ENCODE data around the gene ADPRH.

ADPRH gene

DNA sequence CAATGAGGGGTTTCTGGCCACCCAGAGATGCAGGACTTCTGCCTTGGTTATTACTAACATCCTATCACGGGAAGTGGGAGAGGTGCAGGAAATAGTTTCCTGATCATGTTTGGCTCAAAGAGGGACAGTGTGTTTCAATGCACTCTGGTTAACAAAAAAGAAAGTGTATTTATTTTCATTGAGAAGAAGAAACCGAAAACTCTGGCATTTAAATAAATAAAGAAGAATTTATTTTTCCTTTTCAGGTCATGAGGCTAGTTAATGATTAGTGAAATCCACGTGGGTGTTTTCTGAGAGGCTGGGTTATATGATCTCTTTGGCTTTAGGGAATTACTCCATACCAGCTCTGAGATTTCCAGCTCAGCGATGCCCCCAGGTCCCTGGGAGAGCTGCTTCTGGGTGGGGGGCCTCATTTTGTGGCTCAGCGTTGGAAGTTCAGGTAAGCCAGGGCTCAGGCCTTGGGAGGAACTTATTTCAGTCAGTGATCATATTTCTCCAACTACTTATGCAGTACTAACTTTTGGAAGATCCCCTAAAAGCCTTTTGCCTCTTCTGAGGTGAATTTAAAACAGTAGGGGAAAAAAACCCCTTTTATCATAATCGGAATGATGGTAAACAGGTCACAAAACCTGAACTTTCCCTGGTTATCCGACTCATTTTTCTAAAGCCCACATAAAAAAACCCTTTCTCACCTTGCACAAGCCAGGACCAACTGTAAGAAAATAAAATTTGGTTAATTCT is 18.4 kb downstream of the ADPRH start, which contains the start of gene PLA1A:
PLA1A (plus strand) TSS at position 338 of the 741 bp plus-strand sequence; CDS start at position 367, 29 bp downstream.
- FAIRE-seq, result no peak
- TF ChIP-seq POLR2A (IDR thresholded peaks at IDR 0.05; ENCODE audit: low read depth, low read length), result no peak
- no peak for DNase-seq (ENCODE audit: insufficient read length, low spot score)

DNA sequence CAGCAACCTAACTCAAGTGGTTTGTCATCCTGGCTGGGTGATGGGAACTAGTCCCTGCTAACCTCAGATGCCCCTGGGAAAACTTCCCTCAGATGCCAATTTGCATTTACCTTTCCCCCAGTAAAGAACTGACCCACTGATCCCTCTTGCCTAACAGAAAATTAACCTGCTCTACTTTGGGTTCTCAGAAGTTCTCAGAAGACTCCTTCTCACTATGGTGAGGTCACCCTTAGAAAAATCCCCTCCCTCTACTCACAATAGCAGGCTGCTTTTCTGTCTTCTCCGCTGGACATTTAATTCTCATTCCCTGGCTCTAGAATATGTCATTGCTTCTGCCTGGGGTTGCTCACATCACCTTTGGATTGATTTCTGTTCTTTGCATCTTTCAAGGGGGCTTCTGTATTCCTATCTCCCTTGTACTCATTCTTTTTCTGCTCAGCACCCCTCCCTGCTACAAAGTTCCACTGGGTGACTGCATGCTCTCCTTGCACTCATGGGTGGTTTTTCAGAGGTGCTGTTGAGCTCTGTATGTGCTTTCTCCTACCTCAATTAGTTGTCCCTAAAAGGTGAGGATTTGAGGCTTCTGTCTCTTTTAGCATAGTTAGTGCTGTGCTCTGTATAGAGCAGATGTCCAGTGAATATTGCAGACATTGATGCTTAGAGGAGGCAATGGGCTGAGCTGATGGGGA is 19.3 kb downstream of the ADPRH start:
- no peak for TF ChIP-seq POLR2A (IDR thresholded peaks at IDR 0.05; ENCODE audit: low read depth, low read length)
- no peak for DNase-seq (ENCODE audit: insufficient read length, low spot score)
- FAIRE-seq, result no peak

DNA sequence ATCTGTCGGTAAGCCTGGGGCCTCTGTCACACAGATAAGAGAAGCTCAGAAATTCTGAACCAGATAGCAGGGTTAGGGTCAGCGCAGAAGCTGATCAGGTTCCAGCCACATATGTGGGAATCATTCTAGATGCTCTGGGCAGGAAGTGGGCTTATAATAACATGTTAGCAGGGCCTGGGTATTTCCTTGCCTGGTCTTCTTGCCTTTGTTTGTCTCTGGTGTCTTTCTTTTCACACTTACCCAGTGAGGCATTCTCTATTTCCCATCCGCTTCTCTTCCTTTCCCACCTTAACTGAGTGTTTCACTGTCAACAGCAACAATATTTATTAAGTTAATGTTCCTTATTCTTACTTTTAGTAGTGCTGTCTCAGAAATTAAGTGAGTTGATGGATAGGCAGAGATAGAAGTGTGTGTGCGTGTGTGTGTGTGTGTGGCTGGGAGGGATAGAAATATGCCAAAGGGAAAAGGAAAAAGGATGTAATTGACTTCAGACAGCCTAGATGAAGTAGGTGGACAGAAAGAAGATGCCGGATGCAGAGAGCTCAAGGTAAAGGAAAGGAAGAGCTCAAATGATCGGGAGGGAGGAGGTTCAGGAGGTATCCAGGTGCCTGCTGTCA is 20.4 kb downstream of the ADPRH start:
- no peak for FAIRE-seq
- no peak for DNase-seq (ENCODE audit: insufficient read length, low spot score)
- no peak for TF ChIP-seq POLR2A (IDR thresholded peaks at IDR 0.05; ENCODE audit: low read depth, low read length)

DNA sequence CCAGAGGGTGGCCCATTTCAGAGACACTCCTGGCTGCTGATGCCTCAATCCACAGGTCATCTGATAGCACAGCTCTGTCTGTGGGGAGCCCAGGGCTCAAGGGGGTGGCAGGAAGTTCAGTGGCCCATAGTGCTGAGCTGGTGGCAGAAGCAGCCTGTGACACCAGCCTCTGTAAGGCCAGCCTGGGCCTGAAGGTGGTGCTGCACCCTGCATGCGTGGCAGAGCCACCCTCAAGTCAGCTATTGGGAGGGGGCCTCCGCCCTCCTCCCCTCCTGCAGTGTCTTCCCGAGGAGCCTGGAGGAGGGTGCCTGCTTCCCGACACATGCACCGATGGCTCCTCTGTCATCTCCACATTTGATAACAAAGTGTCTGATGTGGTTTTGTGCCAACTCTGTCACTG is 21.4 kb downstream of the ADPRH start:
- TF ChIP-seq POLR2A (IDR thresholded peaks at IDR 0.05; ENCODE audit: low read depth, low read length), result no peak
- no peak for FAIRE-seq
- DNase-seq (ENCODE audit: insufficient read length, low spot score), result no peak

DNA sequence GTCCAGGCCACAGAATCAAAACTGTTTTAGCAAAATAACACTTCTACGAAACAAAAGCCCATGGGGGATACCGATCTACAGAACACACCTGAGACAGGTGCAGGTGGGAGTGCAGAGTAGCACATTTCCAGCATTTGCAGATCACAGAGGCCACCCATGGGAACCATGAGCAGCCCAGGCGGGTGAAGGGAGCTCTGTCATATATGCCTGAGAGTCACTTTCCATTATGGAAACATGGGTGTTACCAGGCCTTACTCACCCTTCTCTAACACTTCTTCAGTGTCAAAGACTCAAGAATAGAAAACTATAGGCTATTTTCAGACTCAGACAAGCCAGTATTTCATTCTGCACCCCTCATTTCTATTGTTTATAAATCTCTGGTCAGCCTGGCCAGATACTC is 21.9 kb downstream of the ADPRH start:
- DNase-seq (ENCODE audit: insufficient read length, low spot score) (no peak), FAIRE-seq (no peak)
- no peak for TF ChIP-seq POLR2A (IDR thresholded peaks at IDR 0.05; ENCODE audit: low read depth, low read length)

DNA sequence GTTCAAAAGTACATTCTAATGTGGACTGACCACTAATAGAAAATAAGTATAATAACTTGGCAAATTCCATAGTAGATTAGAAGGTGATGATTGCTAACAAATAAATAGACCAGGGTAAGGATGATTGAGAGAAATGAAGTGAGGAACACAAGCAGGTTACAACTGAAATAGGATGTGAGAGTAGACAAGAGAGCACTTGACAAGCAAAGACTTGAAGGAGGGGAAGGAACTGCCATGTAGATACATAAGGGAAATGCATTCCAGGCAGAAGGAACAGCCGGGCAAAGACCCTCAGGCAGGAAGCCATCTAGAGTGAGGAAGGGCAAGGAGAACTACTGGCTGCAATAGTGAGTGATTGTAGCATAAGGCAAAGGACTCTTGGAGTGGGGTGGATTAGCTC is 23.4 kb downstream of the ADPRH start:
- FAIRE-seq (no peak), DNase-seq (ENCODE audit: insufficient read length, low spot score) (no peak)
- TF ChIP-seq POLR2A (IDR thresholded peaks at IDR 0.05; ENCODE audit: low read depth, low read length), result no peak

DNA sequence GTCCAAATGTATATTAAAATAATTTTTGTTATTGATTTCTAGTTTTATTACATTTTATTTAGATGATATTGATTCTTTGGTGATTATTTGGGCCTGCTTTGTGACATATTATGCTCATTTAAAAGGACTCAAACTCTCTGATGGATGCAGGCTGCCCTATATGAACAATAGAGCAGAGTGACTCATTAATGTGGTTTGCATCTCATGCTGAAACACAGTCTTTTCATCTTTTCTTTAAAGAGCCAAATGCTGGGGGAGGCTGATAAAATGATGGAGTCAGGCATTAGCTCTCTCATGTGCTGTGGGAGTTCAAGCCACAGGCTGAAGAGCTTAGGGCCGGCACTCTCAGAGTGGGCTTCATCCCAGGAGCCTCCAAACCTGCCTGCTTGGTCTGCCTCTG is 25.6 kb downstream of the ADPRH start:
- FAIRE-seq (no peak), DNase-seq (ENCODE audit: insufficient read length, low spot score) (peak; percentile 49)
- no peak for TF ChIP-seq POLR2A (IDR thresholded peaks at IDR 0.05; ENCODE audit: low read depth, low read length)

DNA sequence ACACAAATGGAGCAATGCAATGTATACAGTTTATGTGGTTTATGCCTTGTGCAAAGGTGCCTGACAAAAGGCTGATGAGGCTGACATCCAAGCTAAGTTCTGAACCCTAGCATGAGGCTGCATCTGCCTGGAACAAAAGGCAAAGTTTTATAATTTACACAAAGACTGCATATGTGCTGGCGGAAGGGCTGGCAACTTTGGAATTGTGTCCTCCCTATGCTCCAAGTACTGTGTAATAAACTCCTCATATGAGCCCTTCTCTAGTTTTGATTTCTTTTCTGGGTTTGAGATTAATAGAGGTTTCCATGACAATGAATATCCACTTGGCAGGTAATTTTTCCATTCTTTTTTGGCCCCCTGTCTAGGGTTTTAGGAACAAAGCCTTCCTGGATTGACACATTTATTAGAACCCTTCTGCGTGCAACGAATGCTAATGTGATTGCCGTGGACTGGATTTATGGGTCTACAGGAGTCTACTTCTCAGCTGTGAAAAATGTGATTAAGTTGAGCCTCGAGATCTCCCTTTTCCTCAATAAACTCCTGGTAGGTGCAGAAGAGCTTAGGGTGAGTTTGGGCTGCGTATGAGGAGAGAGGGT is 29.2 kb downstream of the ADPRH start:
- DNase-seq (ENCODE audit: insufficient read length, low spot score) (no peak), FAIRE-seq (no peak)

DNA sequence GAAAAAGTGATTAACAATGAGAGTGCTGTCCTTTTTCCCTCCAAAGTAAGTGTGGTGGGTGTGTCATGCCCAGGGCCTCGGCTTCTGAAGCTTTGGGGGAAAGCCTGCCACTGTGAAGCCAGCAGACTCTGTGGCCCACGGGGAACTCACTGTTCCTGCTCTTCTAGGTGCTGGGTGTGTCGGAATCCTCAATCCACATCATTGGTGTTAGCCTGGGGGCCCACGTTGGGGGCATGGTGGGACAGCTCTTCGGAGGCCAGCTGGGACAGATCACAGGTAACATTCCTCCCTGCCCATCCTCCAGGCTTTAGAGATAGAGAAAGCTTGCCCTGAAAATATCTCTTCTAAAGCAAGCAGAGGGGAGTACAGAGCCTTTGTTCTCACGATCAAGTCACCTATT is 30.0 kb downstream of the ADPRH start:
- FAIRE-seq (no peak), DNase-seq (ENCODE audit: insufficient read length, low spot score) (no peak)
- no peak for TF ChIP-seq POLR2A (IDR thresholded peaks at IDR 0.05; ENCODE audit: low read depth, low read length)

More for the DNA sequence above, 29.2 kb downstream of the ADPRH start:
- TF ChIP-seq POLR2A (IDR thresholded peaks at IDR 0.05; ENCODE audit: low read depth, low read length), result no peak

DNA sequence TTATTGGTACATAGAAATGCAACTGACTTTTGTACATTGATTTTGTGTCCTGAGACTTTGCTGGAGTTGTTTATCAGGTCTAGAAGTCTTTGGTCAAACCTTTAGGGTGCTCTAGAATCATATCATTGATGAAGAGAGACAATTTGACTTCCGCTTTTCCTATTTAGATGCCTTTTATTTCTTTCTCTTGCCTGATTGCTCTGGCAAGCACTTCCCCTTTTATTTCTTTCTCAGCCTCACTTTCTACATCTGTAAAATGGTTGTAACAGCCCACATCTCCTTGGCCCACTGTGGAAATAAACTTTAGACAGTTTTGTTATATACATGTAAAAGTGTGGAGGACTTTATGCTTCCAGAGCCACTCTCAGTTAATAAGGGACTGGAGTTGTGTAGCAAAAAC is 32.4 kb downstream of the ADPRH start:
- FAIRE-seq (no peak), DNase-seq (ENCODE audit: insufficient read length, low spot score) (no peak)
- no peak for TF ChIP-seq POLR2A (IDR thresholded peaks at IDR 0.05; ENCODE audit: low read depth, low read length)

DNA sequence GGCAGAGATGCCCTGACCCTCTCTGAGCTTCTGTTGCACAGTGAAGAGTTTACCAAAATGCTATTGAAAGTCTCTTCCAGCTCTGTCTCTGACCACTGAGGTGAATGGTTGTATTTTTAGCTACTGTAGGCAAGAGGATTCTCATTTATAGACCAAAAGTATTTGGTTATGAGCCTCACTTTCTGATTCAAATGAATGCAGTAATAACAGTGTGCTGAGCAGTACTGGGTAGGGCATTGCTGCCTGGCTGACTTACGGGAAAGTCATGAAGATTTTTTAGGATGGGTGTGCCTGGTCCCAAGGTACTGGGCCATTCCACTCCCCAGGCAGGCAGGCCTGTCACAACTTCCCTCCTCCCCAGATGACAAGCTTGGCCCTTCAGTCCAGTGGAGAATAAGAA is 33.9 kb downstream of the ADPRH start:
- no peak for DNase-seq (ENCODE audit: insufficient read length, low spot score)
- no peak for TF ChIP-seq POLR2A (IDR thresholded peaks at IDR 0.05; ENCODE audit: low read depth, low read length)
- FAIRE-seq, result no peak

DNA sequence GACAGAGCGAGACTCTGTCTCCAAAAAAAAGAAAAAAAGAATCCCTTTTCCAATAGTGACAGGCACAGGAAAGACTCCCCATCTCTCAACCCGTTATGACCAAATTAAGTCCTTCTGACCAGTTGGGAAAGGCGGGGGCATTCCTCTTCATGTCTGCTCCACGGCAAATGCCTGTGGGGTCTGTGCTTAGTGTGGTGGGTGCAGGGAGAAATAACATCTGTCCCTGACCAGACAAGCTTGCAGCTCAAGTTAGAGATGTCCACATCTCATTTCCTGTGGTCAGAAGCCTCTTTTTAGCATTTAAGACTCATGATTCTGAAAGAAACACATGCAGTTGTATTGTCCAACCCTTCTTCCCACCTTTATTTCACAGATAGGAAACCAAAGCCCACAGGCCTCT is 34.6 kb downstream of the ADPRH start:
- FAIRE-seq, result no peak

DNA sequence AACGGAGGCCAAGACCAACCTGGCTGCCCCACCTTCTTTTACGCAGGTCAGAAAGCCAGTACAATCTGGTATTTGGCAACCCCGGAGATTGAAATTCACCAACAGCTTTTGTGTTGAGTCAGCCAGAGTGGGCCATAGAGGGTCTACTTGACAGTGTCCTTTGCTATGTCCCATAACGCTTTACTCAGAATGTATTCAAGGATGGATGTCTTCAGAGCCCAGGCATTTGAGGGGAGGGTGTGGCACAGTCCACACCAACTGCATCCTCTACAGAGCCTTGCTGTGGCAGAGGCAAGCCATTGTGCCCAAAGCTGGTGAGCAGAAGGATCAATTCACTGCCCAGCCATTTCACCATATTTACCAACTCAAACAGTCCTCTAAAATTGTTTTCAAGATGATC is 36.8 kb downstream of the ADPRH start:
- no peak for TF ChIP-seq POLR2A (IDR thresholded peaks at IDR 0.05; ENCODE audit: low read depth, low read length)
- FAIRE-seq (no peak), DNase-seq (ENCODE audit: insufficient read length, low spot score) (no peak)

More for the DNA sequence above, 34.6 kb downstream of the ADPRH start:
- TF ChIP-seq POLR2A (IDR thresholded peaks at IDR 0.05; ENCODE audit: low read depth, low read length), result no peak
- no peak for DNase-seq (ENCODE audit: insufficient read length, low spot score)

DNA sequence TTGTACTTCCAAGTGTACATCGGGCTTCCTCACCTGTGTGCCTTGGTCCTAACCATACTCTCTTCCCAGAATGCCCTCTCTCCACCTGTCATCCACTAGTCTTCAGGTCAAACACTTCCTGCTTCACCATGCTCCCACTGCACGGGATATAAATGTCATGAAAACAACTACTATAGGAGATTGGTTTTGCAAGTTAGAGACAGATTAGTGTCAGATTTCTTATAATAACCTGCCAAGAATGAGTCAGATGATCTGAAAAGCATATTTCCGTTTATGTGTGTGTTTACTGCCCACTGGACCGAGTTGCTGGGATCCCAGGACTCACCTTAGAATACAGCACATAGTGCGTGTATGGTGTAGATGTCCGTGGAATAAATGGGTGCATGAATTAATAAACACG is 39.8 kb downstream of the ADPRH start:
- no peak for TF ChIP-seq POLR2A (IDR thresholded peaks at IDR 0.05; ENCODE audit: low read depth, low read length)
- no peak for DNase-seq (ENCODE audit: insufficient read length, low spot score)
- no peak for FAIRE-seq

Measured in H54 (cell line).